Measurements from ENCODE around the gene NHLRC4. TPM values are rescaled to one million over a fixed set of nuclear protein-coding genes. Genes with fewer than 3 reads are reported as not detected.
A peak's percentile ranks its signal among the peaks of the same experiment; 100 is the strongest.

The NHLRC4 gene
- total RNA-seq, 2 donors from 2014 or later: 1.1 TPM

DNA sequence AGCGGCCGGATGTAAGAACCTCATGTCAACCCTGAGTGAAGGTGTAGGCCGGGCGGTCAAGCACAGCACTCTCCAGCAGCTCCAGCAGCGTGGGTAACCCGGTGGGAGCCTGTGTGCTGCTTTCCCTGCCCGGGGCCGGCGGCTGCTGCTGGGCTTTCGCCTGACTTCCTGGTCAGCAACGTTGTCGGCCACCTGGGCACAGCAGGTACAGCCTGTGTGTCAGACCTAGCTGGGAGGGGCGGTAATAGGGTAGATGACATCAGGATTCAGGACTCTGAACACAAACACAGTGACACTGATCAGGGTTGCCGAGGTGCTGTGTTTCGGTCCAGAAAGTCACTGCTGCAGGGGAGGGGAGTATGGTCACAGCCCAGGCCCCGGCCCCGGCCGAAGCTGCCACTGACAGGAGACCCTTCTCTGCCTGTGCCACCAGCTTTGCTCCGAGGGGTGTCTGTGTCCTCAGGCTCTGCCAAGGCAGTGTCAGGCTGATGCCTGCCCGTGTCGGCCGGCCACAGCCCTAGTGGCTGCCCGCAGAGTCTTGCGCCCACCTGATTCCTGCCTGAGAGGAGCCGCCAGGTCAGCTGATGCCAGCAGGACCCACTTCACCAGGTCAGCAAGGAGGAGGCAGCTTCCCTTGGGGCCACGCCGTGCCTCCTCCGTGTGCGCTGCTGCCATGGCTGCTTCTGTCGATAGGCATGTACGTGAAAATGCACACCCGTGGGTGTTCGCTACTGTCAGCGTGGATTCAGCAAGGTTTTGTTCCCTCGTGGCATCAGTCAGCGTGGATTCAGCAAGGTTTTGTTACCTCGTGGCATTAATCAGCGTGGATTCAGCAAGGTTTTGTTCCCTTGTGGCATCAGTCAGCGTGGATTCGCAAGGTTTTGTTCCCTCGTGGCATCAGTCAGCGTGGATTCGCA, 32.3 kb downstream of the NHLRC4 start:
- Mint-ChIP-seq H3K9me3 (peaks cover 2% of the 10 kb centered on the region), H3K4me3 (no peak overlapping the region), H3K27ac (no peak overlapping the region), H3K27me3 (ENCODE audit: insufficient read depth) (no peaks in the 10 kb centered on the region), H3K36me3 (ENCODE audit: low read depth) (peaks cover 37% of the 10 kb centered on the region), H3K4me1 (no peaks in the 10 kb centered on the region)
- Histone ChIP-seq H3K4me1 (ENCODE audit: control insufficient read depth, insufficient read depth, low read length) (no peaks in the 10 kb centered on the region), H3K27ac (ENCODE audit: low read depth, low read length) (no peak overlapping the region), H3K9me3 (ENCODE audit: control insufficient read depth, low read length) (no peaks in the 10 kb centered on the region), H3K4me3 (ENCODE audit: low read length) (no peak overlapping the region), H3K27me3 (ENCODE audit: control insufficient read depth, insufficient read depth, low read length, poor library complexity, severe bottlenecking) (no peaks in the 10 kb centered on the region), H3K36me3 (ENCODE audit: control insufficient read depth, insufficient read depth, low read length) (peaks cover 13% of the 10 kb centered on the region), H3K9ac (ENCODE audit: extremely low read depth, low read length, poor library complexity, severe bottlenecking) (no peak overlapping the region)
- TF ChIP-seq, protein P1, sequence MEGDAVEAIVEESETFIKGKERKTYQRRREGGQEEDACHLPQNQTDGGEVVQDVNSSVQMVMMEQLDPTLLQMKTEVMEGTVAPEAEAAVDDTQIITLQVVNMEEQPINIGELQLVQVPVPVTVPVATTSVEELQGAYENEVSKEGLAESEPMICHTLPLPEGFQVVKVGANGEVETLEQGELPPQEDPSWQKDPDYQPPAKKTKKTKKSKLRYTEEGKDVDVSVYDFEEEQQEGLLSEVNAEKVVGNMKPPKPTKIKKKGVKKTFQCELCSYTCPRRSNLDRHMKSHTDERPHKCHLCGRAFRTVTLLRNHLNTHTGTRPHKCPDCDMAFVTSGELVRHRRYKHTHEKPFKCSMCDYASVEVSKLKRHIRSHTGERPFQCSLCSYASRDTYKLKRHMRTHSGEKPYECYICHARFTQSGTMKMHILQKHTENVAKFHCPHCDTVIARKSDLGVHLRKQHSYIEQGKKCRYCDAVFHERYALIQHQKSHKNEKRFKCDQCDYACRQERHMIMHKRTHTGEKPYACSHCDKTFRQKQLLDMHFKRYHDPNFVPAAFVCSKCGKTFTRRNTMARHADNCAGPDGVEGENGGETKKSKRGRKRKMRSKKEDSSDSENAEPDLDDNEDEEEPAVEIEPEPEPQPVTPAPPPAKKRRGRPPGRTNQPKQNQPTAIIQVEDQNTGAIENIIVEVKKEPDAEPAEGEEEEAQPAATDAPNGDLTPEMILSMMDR (conservative IDR thresholded peaks at IDR 0.05): no peak
- 95 to 98% methylated on average over 24 to 40 of the region's 43 CpGs for WGBS, 2 experiments (ENCODE audit: insufficient coverage in 1 of 2, insufficient read length in 1 of 2)
- no peak for DNase-seq

DNA sequence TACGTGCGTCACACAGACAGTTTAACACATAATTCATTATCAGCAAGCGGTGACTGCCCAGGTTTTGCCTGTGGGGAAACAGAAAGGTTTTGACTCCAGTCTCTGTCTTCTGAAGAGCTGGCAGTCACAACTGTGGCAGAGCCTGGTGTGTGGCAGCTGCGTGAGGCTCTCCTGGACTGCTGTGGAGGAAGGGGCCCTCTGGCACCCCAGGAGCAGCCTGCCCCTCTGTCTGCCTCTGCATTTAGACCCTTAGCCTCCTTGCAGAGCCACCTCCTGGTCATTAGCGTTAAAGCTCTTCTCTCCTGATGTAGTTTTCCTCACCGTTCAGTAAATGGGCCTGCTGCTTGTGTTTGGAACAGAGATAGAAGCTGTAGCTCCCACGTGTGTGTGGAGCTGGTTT, 34.0 kb downstream of the NHLRC4 start:
- peaks cover 16% of the 10 kb centered on the region for H3K9me3 ChIP-seq (ENCODE audit: control insufficient read depth, low read length)
- Mint-ChIP-seq H3K4me1 (no peaks in the 10 kb centered on the region), H3K4me3 (no peak overlapping the region), H3K36me3 (ENCODE audit: low read depth) (peaks cover 51% of the 10 kb centered on the region), H3K27ac (no peak overlapping the region), H3K27me3 (ENCODE audit: insufficient read depth) (peaks cover 5% of the 10 kb centered on the region), H3K9me3 (peaks cover 18% of the 10 kb centered on the region)
- H3K4me3 ChIP-seq (ENCODE audit: low read length): no peak overlapping the region
- H3K9ac ChIP-seq (ENCODE audit: extremely low read depth, low read length, poor library complexity, severe bottlenecking): no peak overlapping the region
- H3K36me3 ChIP-seq (ENCODE audit: control insufficient read depth, insufficient read depth, low read length): peaks cover 13% of the 10 kb centered on the region
- H3K27ac ChIP-seq (ENCODE audit: low read depth, low read length): no peak overlapping the region
- TF ChIP-seq, protein P1 (conservative IDR thresholded peaks at IDR 0.05): peak; percentile 67
- WGBS, 2 experiments (ENCODE audit: insufficient coverage in 1 of 2, insufficient read length in 1 of 2): 66 to 69% methylated on average over 6 to 7 of the region's 7 CpGs
- peak; percentile 64 for DNase-seq
- no peaks in the 10 kb centered on the region for H3K27me3 ChIP-seq (ENCODE audit: control insufficient read depth, insufficient read depth, low read length, poor library complexity, severe bottlenecking)
- H3K4me1 ChIP-seq (ENCODE audit: control insufficient read depth, insufficient read depth, low read length): no peaks in the 10 kb centered on the region

DNA sequence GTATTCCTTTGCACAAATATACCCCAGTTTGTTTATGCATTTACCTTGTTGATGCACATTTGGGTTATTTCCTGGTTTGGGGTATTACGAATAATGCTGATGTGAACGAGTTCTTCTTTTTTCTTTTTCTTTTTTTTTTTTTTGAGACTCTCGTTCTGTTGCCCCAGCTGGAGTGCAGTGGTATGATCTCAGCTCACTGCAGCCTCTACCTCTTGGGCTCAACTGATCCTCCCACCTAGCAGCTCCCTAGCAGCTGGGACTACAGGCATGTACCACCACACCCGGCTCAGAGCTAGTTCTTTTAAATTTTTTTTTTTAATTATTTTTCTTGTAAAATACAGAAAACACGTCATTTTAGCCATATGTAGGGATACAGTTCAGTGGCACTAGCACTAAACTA, 37.1 kb downstream of the NHLRC4 start:
- WGBS, 2 experiments (ENCODE audit: insufficient coverage in 1 of 2, insufficient read length in 1 of 2): 85 to 90% methylated on average over 3 to 5 of the region's 5 CpGs
- peaks cover 11% of the 10 kb centered on the region for H3K36me3 ChIP-seq (ENCODE audit: control insufficient read depth, insufficient read depth, low read length)
- H3K4me1 ChIP-seq (ENCODE audit: control insufficient read depth, insufficient read depth, low read length): no peaks in the 10 kb centered on the region
- peaks cover 5% of the 10 kb centered on the region for H3K27me3 Mint-ChIP-seq (ENCODE audit: insufficient read depth)
- H3K4me3 Mint-ChIP-seq: no peak overlapping the region
- H3K9me3 ChIP-seq (ENCODE audit: control insufficient read depth, low read length): peaks cover 16% of the 10 kb centered on the region
- H3K27ac Mint-ChIP-seq: no peak overlapping the region
- no peak overlapping the region for H3K9ac ChIP-seq (ENCODE audit: extremely low read depth, low read length, poor library complexity, severe bottlenecking)
- peaks cover 38% of the 10 kb centered on the region for H3K36me3 Mint-ChIP-seq (ENCODE audit: low read depth)
- no peak overlapping the region for H3K27ac ChIP-seq (ENCODE audit: low read depth, low read length)
- no peak for DNase-seq
- peaks cover 30% of the 10 kb centered on the region for H3K9me3 Mint-ChIP-seq
- no peak overlapping the region for H3K4me3 ChIP-seq (ENCODE audit: low read length)
- peaks cover 11% of the 10 kb centered on the region for H3K4me1 Mint-ChIP-seq
- TF ChIP-seq, protein P1 (conservative IDR thresholded peaks at IDR 0.05): no peak
- H3K27me3 ChIP-seq (ENCODE audit: control insufficient read depth, insufficient read depth, low read length, poor library complexity, severe bottlenecking): no peaks in the 10 kb centered on the region
